GM12864 (cell line): Measurements from ENCODE around the gene AK5.

Experiments
- DNase-seq: peaks from one replicate; pipeline ENCODE4 v3.0.0-alpha.2; 2011; ENCODE audit warnings: low read depth
- H3K4me3 ChIP-seq: 2 replicates; pipeline ENCODE4 v1.5.1; 2011; ENCODE audit warnings: mild to moderate bottlenecking, low read depth, low read length, control low read depth
- TF ChIP-seq, protein P1 (sequence below): IDR thresholded peaks from 2 replicates; pipeline ENCODE4 v1.5.1; 2011; ENCODE audit warnings: low read depth, mild to moderate bottlenecking, moderate library complexity, low read length, control low read depth, inconsistent platforms; ENCODE audit errors: missing control alignments

The AK5 gene

GRCh38 chr1:77471691-77472090 is 189.9 kb downstream of the AK5 start:
- no peak overlapping the region for H3K4me3 ChIP-seq
- TF ChIP-seq, protein P1, sequence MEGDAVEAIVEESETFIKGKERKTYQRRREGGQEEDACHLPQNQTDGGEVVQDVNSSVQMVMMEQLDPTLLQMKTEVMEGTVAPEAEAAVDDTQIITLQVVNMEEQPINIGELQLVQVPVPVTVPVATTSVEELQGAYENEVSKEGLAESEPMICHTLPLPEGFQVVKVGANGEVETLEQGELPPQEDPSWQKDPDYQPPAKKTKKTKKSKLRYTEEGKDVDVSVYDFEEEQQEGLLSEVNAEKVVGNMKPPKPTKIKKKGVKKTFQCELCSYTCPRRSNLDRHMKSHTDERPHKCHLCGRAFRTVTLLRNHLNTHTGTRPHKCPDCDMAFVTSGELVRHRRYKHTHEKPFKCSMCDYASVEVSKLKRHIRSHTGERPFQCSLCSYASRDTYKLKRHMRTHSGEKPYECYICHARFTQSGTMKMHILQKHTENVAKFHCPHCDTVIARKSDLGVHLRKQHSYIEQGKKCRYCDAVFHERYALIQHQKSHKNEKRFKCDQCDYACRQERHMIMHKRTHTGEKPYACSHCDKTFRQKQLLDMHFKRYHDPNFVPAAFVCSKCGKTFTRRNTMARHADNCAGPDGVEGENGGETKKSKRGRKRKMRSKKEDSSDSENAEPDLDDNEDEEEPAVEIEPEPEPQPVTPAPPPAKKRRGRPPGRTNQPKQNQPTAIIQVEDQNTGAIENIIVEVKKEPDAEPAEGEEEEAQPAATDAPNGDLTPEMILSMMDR = no peak
- DNase-seq = no peak

DNA sequence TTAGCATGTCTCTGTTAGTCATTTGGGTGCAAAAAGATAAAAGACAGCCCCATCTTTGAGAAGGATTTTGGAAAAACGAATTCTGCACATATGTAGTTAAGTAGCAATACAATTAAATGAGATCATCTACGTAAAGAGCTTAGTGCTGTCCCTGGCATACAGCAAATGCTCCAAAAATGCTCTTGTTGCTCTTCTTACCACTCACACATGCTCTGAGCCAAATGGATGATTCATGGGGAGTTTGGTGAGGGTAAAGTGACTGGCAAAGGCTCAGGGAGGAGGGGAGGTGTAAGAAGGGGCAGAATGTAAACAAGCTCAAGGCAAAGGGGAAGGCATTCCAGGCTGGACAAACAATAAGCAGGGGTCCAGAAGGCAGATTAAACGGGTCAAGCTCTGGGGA is 191.9 kb downstream of the AK5 start:
- no peak overlapping the region for H3K4me3 ChIP-seq
- no peak for DNase-seq
- TF ChIP-seq, protein P1 = no peak

GRCh38 chr1:77475641-77476040 is 193.8 kb downstream of the AK5 start:
- TF ChIP-seq, protein P1 = no peak
- DNase-seq = no peak
- H3K4me3 ChIP-seq = no peak overlapping the region

GRCh38 chr1:77476475-77476874 is 194.7 kb downstream of the AK5 start:
- no peak for DNase-seq
- H3K4me3 ChIP-seq = no peak overlapping the region
- TF ChIP-seq, protein P1 = no peak

GRCh38 chr1:77484334-77484733 is 202.5 kb downstream of the AK5 start:
- TF ChIP-seq, protein P1 = no peak
- no peak for DNase-seq
- H3K4me3 ChIP-seq = no peak overlapping the region

DNA sequence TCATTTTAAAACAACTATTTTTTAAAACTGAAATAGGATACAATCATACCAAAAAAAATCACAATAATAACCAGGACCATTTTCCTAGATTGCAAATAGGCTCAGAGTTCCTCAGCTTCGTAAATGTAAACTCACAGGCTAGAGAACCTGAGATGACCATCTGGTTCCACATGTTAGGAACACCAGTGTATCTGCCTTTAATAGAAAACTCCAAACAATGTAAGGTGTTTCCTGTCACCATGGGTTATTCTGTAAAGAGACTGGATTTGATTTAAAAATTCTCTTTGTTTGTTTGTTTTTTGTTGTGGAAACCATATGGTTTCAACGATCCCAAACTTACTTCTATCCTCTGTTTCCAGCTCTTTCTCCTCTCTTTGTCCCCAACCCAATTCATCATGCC is 203.1 kb downstream of the AK5 start:
- H3K4me3 ChIP-seq = no peak overlapping the region
- TF ChIP-seq, protein P1 = no peak
- DNase-seq = no peak

DNA sequence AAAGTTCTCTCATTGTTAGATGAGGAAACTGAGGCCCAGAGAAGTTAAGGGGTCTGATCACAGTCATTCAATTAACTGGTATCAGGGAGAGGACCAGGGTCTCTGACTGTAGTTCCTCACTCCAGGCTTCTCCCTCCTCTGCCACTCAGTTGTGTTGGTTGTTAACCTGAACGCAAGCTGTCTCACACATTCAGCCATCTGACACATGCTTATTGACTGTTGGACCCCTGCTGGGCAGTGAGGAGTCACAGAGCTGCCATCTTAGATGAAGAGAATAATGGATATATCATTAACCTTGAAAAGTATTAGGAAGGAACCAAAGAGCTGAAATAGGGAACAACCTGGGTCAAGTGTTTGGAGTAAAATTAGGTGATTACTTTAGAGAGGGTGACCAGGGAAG is 205.8 kb downstream of the AK5 start:
- no peak overlapping the region for H3K4me3 ChIP-seq
- TF ChIP-seq, protein P1 = no peak
- DNase-seq = no peak
